Stimulated activated CD4-positive, alpha-beta T cell treated with anti-CD3 and anti-CD28 coated beads, Interleukin-12 subunit alpha, Interleukin-12 subunit beta, amount 100 ng/mL, for 4 hours (primary cell): Measurements from ENCODE around the gene AJAP1.

Source experiments
- DNase-seq: peaks from one replicate; pipeline ENCODE4 v3.0.0-alpha.2; 2020

AJAP1 gene

GRCh38 chr1:4743978-4744750, 89.8 kb downstream of the AJAP1 start:
- no peak for DNase-seq

GRCh38 chr1:4745560-4745959, 91.2 kb downstream of the AJAP1 start:
- no peak for DNase-seq

- no peak for DNase-seq
These were observed 95.0 kb downstream of the AJAP1 start for GRCh38 chr1:4749406-4749805.

- no peak for DNase-seq
These were observed 95.8 kb downstream of the AJAP1 start for GRCh38 chr1:4750177-4750576.

- no peak for DNase-seq
These were observed 97.7 kb downstream of the AJAP1 start for GRCh38 chr1:4752059-4752458.

GRCh38 chr1:4754816-4755215, 100.4 kb downstream of the AJAP1 start:
- no peak for DNase-seq

- DNase-seq, result no peak
These were observed 101.0 kb downstream of the AJAP1 start for GRCh38 chr1:4755301-4755845.

GRCh38 chr1:4755864-4756504, 101.6 kb downstream of the AJAP1 start:
- no peak for DNase-seq

GRCh38 chr1:4756851-4757580, 102.6 kb downstream of the AJAP1 start:
- no peak for DNase-seq

- DNase-seq, result no peak
These were observed 105.3 kb downstream of the AJAP1 start for GRCh38 chr1:4759671-4760070.

- no peak for DNase-seq
These were observed 105.7 kb downstream of the AJAP1 start for GRCh38 chr1:4760088-4760487.

GRCh38 chr1:4761324-4761723, 106.9 kb downstream of the AJAP1 start:
- no peak for DNase-seq

GRCh38 chr1:4762146-4762545, 107.7 kb downstream of the AJAP1 start:
- DNase-seq, result no peak

- no peak for DNase-seq
These were observed 112.9 kb downstream of the AJAP1 start for GRCh38 chr1:4767308-4767707.

GRCh38 chr1:4768553-4768952, 114.1 kb downstream of the AJAP1 start:
- no peak for DNase-seq

- DNase-seq, result no peak
These were observed 115.3 kb downstream of the AJAP1 start for GRCh38 chr1:4769516-4770280.

- DNase-seq, result no peak
These were observed 116.3 kb downstream of the AJAP1 start for GRCh38 chr1:4770713-4771112.

- DNase-seq, result no peak
These were observed 116.9 kb downstream of the AJAP1 start for GRCh38 chr1:4771267-4771666.

- DNase-seq, result no peak
These were observed 117.3 kb downstream of the AJAP1 start for GRCh38 chr1:4771721-4772120.

- DNase-seq, result no peak
These were observed 118.0 kb downstream of the AJAP1 start for GRCh38 chr1:4772294-4773010.

- DNase-seq, result no peak
These were observed 118.8 kb downstream of the AJAP1 start for GRCh38 chr1:4773226-4773625.

- DNase-seq, result no peak
These were observed 121.1 kb downstream of the AJAP1 start for GRCh38 chr1:4775506-4775905.
